Glutamatergic neuron (in vitro differentiated cells): ENCODE results near the gene SUMF1. TPM values are rescaled to one million over a fixed set of nuclear protein-coding genes. Genes with fewer than 3 reads are reported as not detected.

Experiments
- DNase-seq: peaks from one replicate; pipeline ENCODE4 v3.0.0; 2022
- H3K27ac Mint-ChIP-seq: one replicate; pipeline ENCODE4 v1.8.0; 2020; ENCODE audit warnings: mild to moderate bottlenecking, mixed read lengths, inconsistent platforms; ENCODE audit not compliant: unreplicated experiment
- H3K27me3 Mint-ChIP-seq: one replicate; pipeline ENCODE4 v1.8.0; 2020; ENCODE audit warnings: mild to moderate bottlenecking, moderate library complexity, mixed read lengths, inconsistent platforms; ENCODE audit not compliant: unreplicated experiment
- H3K36me3 Mint-ChIP-seq: one replicate; pipeline ENCODE4 v1.8.0; 2020; ENCODE audit warnings: mild to moderate bottlenecking, mixed read lengths, inconsistent platforms; ENCODE audit not compliant: unreplicated experiment
- H3K4me1 Mint-ChIP-seq: one replicate; pipeline ENCODE4 v1.8.0; 2020; ENCODE audit warnings: mild to moderate bottlenecking, low read depth, mixed read lengths, inconsistent platforms; ENCODE audit not compliant: unreplicated experiment
- H3K4me3 Mint-ChIP-seq: one replicate; pipeline ENCODE4 v1.8.0; 2020; ENCODE audit warnings: mild to moderate bottlenecking, mixed read lengths, inconsistent platforms; ENCODE audit not compliant: unreplicated experiment
- H3K9me3 Mint-ChIP-seq: one replicate; pipeline ENCODE4 v1.8.0; 2020; ENCODE audit warnings: mild to moderate bottlenecking, moderate library complexity, mixed read lengths, inconsistent platforms; ENCODE audit not compliant: unreplicated experiment
- CTCF ChIP-seq: fragments of 200-600 bp; sonication (generic); IDR thresholded peaks from one replicate; pipeline ENCODE4 v1.5.0; 2021; ENCODE audit not compliant: partially characterized antibody, unreplicated experiment
- total RNA-seq: library from RNA; stranded (reverse); fragmentation: NEBNext Ultra II Directional; extraction: Animal tissue kit (Norgen Biotek cat#: 25700); gene quantifications from one replicate; pipeline ENCODE4 v1.2.1, GENCODE V29; 2021; ENCODE audit not compliant: unreplicated experiment

Gene SUMF1
- total RNA-seq, 1 donor from 2014 or later = 7.2 TPM

GRCh38 chr3:4493941-4494894 is 27.1 kb upstream of the SUMF1 start:
- no peak for TF ChIP-seq CTCF
- DNase-seq = no peak
- peaks cover 2% of the 10 kb centered on the region for H3K27me3 Mint-ChIP-seq
- H3K27ac Mint-ChIP-seq = no peak overlapping the region
- H3K9me3 Mint-ChIP-seq = peaks cover 2% of the 10 kb centered on the region
- no peaks in the 10 kb centered on the region for H3K36me3 Mint-ChIP-seq
- H3K4me1 Mint-ChIP-seq = no peaks in the 10 kb centered on the region
- peak overlapping the region; percentile 92 for H3K4me3 Mint-ChIP-seq

GRCh38 chr3:4493014-4493940 is 26.2 kb upstream of the SUMF1 start, which contains the start of gene ITPR1:
TSS of gene ITPR1 (plus strand) at chr3:4493348. CDS start at chr3:4516492, 23,144 bp downstream.
- no peaks in the 10 kb centered on the region for H3K4me1 Mint-ChIP-seq
- TF ChIP-seq CTCF = no peak
- peak within 1 kb of the TSS; percentile 92 for H3K4me3 Mint-ChIP-seq
- peaks cover 2% of the 10 kb centered on the region for H3K9me3 Mint-ChIP-seq
- H3K36me3 Mint-ChIP-seq = no peaks in the 10 kb centered on the region
- peak; percentile 99 for DNase-seq
- peaks cover 2% of the 10 kb centered on the region for H3K27me3 Mint-ChIP-seq
- no peak within 1 kb of the TSS for H3K27ac Mint-ChIP-seq

GRCh38 chr3:4492208-4493013 is 25.3 kb upstream of the SUMF1 start:
- Mint-ChIP-seq H3K27me3 (peaks cover 2% of the 10 kb centered on the region), H3K4me1 (no peaks in the 10 kb centered on the region), H3K36me3 (no peaks in the 10 kb centered on the region), H3K9me3 (peaks cover 2% of the 10 kb centered on the region), H3K27ac (no peak overlapping the region), H3K4me3 (peak overlapping the region; percentile 92)
- peak; percentile 48 for DNase-seq
- TF ChIP-seq CTCF = no peak

GRCh38 chr3:4491855-4492207 is 24.8 kb upstream of the SUMF1 start:
- Mint-ChIP-seq H3K4me1 (no peaks in the 10 kb centered on the region), H3K27me3 (peaks cover 2% of the 10 kb centered on the region), H3K27ac (no peak overlapping the region), H3K9me3 (peaks cover 2% of the 10 kb centered on the region), H3K4me3 (peak overlapping the region; percentile 92), H3K36me3 (no peaks in the 10 kb centered on the region)
- TF ChIP-seq CTCF = no peak
- no peak for DNase-seq
